DMS53 treated with DMSO at 0.1 percent for 48 hours (cell line): ENCODE measurements around the gene PITX1.

ENCODE experiments used
- DNase-seq: peaks from one replicate; lab custom pipeline; 2025; ENCODE audit not compliant: unreplicated experiment; lab: John Stamatoyannopoulos, UW

PITX1 gene

DNA sequence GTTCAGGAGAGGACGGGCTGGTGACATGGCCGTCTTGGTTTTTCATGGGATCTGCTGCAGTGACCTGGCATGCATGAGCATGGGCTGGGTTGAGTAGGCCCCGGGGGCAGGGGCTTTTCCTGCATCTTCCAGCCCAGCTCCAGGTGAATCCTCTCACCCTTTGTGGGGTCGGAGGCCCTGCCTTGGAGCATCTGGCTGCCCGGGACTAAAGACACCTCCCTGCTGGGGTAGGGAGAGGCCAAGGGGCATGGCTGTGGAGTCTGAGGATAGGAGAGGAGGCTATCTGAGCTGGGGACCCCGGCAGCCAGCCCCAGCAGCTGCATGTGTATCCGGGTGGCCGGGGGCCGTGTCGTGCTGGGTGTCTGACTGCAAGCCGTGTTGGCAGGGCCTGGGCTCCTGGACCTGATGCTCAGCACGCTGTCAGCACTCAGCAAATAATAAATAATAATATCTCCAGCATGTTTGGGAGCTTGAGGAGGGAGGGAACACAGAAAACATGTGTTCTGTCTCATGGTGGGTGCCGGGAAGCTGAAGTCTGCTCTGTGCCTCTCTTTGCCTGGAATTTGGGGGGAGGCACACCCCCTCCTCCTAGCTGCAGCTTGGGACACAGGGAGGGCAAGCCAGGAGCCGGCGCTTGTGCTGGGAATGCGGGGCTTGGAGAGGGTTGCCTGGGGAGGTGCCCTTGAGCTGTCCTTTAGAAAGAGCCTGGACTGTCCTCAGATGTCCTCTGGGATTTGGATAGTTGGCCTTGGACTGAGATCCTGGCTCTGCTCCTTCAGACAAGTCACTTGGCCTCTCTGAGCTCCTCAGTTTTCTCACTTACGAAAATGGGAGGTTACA, 28.4 kb upstream of the PITX1 start:
- no peak for DNase-seq

DNA sequence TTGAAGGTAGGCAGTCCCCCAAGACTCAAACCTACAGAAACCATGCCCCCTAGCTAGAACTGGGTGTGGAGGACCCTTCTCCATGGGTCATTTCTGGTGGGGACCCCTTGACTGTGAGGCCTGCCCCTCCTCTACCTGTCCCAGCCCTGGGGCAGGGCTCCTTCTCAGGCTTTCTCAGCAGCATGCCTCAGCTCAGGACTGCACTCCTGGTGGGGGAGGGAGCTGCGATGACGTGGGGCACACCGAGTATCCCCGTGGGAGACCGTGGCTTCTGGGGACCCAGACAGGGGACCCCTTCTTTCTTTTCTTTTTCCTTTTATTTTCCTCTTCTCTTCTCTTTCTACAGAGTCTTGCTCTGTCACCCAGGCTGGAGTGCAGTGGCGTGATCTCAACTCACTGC, 27.0 kb upstream of the PITX1 start:
- no peak for DNase-seq

DNA sequence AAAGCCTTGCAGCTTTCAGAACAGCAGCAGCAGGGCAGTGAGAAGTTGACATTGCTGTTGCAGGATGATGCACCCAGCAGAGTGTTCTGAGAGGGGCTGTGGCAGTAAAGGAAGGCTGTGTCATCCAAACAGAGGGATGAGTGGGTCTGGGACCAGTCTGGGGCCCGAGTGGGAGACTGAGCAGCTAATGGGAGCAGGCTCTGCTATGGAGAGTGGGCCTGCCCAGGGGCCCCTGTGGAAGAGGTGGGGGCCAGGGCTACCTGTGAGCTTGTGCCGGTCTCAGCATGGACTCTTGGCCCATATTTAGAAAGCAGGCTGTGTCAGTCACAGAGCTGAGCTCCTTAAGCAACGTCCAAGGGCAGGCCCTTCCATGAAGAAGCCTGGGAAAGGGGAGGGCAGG, 26.0 kb upstream of the PITX1 start:
- no peak for DNase-seq

DNA sequence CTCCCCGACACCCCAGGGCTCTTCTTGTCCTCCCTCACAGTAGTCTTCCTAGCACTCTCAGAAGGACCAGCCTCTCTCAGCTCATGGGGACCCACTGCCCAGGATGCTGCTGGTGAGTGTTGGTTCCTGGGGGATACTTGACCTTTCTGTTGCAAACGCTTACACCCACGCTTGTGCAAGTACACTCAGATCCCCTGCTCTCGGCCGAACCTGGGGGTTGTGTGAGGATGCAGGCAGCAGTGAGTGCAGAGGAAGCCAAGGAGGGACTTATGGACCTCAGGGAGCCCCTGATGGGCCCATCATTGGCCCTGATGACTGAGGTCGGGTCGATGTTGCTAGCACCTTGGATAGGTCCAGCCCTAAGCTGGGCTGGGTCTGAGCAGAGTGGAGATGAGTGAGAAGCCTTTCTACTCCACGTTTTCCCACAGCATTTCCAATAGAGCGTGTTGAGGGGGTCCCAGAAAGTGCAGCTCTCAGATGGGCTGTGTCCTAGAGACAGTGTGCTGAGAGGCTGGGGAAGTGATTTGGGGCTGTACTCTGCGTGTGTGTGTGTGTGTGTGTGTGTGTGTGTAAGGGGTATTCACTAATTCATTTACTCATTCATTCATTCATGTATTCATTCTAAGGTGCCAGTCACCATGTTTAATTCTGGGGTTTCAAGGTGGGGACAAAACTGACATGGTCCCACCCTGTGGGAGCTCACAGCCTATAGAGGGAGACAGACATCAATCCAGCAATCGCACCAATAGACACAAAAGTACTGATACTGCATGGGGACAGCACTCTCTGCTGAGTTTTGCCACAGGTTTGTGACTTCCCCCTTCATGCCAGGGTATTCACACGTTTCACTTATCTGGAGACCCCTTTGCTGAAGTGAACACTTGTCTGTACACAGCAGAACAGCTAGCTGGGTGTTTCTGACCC, 25.2 kb upstream of the PITX1 start:
- DNase-seq: no peak

DNA sequence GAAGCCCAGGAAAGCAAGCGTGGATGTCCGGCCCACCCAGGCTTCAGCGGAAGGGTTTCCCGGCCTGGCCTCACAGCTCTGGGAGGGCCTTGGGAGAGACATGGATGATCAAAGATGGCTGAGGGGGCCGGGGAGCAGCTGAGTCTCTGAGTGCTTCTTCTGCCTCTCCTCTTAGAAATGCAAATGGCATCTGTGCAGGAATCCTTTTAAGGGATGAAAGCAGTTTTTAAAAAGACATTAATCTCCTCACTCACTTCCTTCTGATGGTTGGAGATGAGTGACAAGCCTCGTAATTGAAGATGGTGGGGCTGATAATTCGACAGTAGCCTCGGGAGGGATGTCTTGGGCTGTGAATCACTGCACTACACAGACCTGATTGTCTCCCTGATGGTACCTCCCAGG, 24.3 kb upstream of the PITX1 start:
- DNase-seq: no peak

DNA sequence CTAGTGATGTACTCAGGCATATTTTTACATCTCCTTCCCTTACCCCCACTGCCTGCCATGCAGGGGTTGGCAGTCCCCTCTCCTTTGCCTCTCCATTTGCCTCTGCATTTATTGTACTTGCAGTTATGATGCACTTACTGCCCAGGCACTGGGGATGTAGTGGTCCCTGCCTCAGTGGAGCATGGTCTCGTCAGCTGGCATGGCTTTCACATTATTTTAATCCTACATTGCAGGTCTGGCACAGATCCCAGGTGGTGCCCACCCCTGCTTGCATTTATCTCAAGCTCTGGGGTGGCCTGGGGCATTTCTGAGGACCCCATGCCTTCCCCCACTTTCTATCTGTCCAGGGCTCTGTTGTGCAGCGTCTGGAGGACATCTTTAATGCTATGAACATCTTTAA, 23.2 kb upstream of the PITX1 start:
- no peak for DNase-seq

DNA sequence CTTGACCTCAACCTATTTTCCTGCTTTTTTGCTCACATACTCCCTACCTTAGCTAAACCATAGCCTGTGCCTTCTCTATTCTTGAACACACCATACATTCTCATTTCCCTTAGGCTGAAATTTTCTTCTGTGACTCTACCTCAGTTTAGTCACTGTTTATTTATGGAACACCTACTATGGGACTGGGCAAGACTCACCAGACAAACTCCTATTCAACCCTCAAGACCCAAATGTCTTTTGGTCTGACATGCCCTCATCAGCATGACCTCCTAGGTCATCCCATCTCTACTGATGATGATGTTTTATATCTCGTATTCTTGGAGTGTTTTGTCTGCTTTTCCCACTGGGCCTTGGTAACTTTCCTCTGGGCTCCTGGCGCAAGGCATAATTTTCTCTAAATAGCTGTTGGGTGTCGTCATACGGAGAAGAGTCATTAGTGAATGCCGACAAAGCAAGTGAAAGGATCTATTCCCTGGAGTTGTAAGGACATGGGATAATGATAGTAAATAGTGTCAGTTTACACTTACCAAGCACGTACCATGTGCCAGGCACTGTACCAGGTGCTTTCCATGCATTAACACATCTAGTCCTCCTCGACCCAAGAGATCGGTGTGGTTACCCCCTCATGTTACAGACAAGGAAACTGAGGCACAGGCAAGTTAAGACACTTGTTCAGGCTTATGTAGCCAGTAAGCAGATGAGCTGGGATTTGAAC, 22.4 kb upstream of the PITX1 start:
- no peak for DNase-seq

DNA sequence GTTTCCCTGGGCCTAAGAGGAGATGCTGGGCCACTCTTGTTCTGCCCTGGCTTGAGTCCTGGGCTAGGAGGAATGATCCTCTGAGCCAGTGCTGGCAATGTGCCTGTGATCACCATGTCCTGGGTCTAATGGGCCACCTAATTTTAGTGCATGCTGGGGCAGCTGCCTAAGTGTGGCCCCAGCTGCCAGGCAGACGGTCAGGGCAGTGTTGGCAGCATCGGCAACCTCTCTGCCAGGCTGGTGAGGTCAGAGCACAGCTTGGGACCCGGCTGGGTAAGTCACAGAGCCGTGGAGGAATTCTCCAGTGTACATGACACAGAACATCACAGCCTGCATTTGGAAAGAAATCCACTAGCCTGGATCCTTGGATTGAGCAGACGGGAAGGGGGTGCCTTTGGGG, 21.4 kb upstream of the PITX1 start:
- DNase-seq: no peak

DNA sequence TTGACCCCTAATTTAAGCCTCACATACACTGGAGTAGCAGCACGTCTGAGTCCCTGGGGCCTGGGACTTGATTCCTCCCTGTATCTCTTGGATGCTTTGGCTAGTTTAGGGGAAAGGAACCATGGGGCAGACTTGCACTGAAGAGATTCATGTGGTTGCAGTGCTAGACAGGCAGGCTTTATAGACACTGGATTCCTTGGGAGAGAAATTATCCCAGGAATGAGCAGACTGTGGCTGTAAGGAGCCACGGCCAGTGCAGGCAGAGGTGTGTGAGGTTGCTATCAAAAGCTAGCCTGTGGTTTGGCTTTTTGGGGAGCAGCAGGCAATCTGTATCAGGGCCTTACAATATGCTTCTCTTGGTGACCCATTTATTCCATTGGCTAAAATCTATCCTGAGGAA, 20.5 kb upstream of the PITX1 start:
- no peak for DNase-seq

DNA sequence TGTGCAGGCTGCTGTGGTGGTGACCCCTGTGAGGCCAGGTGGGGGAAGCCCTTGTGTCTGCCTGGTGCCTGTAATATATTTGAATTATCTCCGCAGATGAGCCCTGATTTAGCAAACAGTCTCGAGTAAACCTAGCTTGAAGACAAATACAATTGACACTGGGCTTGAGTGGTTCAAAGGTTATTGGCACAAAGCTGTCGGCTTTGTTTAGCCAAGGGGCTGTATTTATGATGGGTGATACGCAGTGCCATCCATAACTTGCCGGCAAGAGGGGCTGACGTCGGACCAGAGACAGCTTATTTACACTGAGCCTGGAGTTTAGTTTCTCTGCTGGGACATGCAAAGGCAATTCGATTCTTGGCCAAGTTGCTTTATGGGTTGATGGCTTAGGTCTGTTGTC, 20.0 kb upstream of the PITX1 start:
- peak; percentile 73 for DNase-seq

DNA sequence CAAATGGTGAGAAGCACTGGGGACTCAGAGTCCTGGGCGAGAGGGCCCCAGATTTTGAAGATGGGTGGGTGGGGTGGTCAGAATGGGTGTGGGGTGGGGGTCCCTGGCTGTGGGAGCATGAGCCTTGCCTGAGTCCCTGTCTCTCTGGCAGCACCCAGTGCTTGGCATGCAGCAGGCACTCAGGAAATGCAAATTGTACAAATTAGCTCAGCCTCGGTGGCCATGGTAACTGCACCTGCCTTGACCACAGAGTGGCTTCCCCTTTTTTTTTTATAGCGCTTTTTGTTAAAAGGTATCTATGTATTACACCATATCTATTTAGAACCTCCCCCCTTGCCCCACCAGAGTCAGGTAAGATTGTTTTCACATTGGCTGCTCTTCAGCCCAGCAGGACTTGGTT, 19.2 kb upstream of the PITX1 start:
- DNase-seq: peak; percentile 21

DNA sequence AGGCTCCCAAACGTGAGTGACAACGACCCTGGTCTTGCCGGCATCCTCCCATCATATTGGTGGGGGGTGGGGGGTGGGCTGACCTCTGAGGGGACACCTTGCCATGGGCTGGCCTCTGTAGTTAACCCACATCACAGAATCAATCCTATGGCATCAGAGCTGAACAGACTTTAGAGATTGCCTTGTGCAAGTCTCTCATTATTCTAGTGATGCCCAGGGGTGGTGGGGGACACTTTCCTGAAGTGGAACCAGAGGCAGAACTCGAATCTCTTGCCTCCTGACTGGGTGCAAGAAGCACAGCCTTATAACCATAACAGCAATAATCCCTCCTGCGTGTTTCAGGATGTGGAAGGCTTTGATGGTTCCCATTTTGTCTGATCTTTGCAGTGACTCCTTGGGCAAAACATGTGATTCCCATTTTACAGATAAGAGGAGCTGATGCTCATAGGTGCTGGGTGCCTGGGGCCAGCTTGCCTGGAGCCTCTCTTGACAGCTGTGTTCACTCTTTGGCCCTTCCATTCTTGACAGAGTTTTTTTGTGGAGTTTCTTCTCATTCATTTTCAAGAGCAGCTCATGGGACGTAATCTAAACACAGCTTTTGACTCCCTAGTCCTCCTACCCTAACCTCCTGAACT, 18.6 kb upstream of the PITX1 start:
- DNase-seq: no peak

DNA sequence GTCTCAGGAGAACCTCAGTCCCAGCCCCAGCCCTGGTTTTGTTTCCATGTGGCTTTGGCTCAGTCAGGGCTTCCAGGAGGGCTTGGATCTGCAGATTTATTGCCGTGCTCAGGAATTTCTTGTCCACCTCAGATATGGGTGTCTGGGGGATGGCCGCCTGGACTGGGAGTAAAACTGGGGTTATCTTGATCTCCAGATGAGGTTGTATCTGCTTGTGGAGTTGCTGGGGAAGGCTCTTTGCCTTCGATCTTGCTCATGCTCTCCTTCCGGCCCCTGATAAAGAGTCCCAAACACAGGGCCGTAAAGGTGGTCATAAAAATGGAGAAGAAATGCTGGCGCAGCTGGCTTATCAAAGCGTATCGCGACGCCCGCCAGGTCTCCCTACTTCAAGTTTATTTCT, 17.8 kb upstream of the PITX1 start:
- no peak for DNase-seq

DNA sequence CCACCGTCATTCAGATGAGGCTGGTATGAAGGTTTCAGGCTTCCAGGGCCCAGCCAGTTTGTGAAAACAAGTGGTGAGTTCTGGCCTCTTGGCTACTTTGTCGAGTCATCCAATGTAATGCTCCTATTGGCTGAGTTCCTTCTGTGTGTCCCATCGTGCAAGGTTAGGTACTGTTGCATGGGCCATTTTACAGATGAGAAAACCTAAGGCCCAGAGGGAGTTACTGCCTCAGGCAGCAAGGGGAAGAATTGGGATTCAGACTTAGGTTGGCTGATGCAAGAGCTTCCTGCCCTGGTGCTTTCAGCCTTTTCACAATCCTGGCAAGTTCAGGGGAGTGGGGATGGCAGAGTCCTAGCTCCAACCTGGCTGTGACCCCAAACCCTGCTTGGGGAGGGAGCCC, 17.4 kb upstream of the PITX1 start:
- no peak for DNase-seq

DNA sequence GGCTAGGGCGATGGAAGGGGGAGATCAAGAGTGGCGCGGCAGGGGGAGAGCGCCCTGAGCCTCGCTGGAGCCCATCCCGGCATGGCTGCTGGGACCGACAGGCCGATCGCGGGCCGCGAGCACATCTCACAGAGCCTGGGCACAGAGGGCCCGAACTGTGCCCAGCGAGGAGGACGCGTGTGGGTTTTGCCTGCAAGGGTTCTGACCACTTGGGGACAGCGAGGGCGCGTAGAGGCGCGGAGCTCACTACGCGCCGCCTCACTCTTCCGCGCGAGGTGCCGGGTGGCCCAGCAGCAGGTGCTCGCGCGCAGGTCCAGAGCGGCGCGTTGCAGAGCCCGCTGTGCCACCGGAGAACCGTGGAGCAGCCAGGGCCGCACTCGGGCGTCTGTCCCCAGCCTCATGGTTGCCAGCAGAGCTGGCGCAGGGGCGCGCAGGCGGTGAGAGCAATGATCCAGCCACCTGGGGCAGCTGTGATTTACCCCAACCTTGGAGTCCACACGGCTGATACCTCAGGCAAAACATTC, 16.3 kb upstream of the PITX1 start:
- DNase-seq: no peak

DNA sequence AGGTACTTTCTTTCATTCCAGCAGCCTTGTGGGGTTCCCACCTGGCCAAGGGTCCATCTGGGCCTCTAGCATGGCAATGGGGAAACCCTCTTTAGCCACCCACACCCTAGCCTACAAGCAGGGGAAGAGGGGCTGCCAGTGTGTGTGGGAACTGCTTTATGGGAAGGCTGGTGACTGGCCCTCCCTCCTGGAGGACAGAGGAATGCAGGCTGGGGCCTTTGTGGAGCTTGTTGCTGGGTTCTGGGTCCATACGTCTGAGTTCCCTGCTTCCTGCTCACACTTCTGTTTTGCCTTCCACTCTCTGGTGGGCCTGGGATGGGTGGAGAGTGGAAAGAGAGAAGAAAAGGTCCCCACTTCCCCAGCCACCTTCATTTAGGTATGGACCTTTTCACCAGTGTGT, 14.9 kb upstream of the PITX1 start:
- no peak for DNase-seq

DNA sequence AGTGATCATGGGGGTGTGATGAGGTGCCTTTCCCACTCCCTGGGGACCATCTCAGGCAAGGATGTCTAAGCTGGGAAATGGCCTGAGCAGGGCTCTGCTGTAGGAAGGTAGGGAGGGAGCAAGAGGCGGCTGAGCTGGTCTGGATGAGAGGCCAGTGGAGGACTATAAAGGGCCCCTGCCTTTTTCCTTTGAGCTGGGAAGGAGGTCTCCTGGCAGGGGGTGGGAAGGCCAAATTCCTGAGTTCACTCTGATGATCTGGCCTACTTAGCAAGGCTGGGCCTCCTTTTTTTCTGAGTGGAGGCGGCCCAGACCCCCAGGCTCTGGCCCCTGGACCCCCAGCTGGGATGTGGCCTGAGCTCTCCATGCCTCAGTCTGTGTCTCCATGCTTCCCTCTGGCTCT, 14.3 kb upstream of the PITX1 start:
- DNase-seq: no peak

DNA sequence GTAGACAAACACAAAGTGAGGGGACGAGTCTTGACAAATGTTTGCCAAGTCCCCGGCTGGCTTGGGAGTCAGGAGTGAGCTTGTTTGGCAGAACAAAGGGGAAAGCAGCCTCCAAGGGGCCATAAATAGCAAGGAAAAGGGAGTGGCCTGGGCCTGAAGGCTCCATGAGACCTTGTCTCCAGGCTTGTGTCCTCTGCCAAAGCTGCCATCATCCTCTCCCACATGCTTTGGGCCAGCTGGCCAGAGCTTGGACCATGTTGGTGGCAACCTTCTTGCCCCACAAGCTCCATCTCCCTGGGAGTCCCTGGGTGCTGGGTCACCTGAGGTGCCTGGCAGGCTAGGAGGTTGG, 13.3 kb upstream of the PITX1 start:
- DNase-seq: no peak

DNA sequence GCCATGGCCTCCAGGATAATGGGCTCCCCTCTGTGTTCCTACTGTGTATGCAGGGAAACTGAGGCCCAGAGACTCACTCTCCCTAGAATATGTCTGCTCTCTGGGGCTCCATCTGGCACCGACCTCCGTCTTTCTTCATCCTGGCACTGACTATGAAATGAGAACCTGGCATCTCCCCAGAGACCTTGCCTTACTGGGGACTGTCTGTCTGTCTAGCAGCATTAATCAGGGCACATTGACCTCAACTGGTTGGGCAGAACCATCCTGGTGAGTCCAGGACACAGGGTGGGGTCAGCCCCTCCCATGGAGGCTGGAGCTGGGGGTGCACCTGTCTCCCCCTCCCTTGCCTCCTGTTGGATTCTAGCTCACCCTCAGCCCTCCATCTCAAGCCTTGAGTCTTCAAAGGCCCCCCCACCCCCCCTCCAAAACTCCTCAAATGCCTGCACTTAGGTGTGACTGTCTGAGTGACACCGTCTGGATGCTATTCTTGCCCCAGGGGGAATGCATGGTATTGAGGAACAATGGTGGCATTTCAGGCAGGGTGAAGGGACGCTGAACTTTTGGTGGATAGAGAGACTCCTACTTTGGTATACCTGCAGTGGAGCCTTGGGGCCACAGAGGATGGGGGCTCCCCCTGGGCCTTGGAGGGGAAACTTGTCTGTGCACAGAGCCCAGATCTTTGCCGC, 12.8 kb upstream of the PITX1 start:
- no peak for DNase-seq

DNA sequence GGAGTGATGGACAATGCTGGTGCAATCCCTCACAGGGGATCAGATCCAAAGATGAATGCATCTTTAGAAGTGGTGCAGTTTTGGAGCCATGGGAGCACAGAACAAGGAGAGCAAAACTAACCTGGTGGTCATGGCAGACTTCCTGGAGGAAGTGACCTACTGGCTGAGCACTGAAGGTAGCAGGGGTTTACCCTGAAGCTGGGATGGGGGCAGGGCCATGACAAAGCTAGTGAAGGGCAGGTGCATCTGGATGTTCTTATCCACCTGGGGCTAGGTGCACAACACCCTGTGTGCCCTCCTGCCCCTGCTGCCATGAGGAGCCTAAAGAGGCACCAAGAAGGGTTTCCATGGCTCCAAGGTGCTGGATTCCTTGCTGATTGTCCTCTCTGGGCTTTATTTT, 11.5 kb upstream of the PITX1 start:
- no peak for DNase-seq
